Measurements from ENCODE around the gene PLXNC1.
A peak's percentile ranks its signal among the peaks of the same experiment; 100 is the strongest.

PLXNC1 gene

GRCh38 chr12:94147991-94148738 is at the start of gene PLXNC1:
PLXNC1 (plus strand) TSS chr12:94148577; CDS start chr12:94148972, 395 bp downstream.
- peak; percentile 88 for DNase-seq

- DNase-seq: no peak
Measured at GRCh38 chr12:94099191-94099590, 49.2 kb upstream of the PLXNC1 start.

GRCh38 chr12:94099632-94100031 is 48.7 kb upstream of the PLXNC1 start:
- DNase-seq: peak; percentile 54

- DNase-seq: peak; percentile 65
Measured at GRCh38 chr12:94100211-94100627, 48.2 kb upstream of the PLXNC1 start.

- DNase-seq: peak; percentile 86
Measured at GRCh38 chr12:94100990-94101737, 47.2 kb upstream of the PLXNC1 start.

- peak; percentile 95 for DNase-seq
Measured at GRCh38 chr12:94101738-94102660, 46.4 kb upstream of the PLXNC1 start.

- DNase-seq: peak; percentile 11
Measured at GRCh38 chr12:94103986-94104385, 44.4 kb upstream of the PLXNC1 start.

- no peak for DNase-seq
Measured at GRCh38 chr12:94107910-94108309, 40.5 kb upstream of the PLXNC1 start.

GRCh38 chr12:94109160-94109559 is 39.2 kb upstream of the PLXNC1 start:
- peak; percentile 14 for DNase-seq

- no peak for DNase-seq
Measured at GRCh38 chr12:94110258-94110657, 38.1 kb upstream of the PLXNC1 start.

GRCh38 chr12:94111302-94111701 is 37.1 kb upstream of the PLXNC1 start:
- no peak for DNase-seq

- no peak for DNase-seq
Measured at GRCh38 chr12:94112121-94112520, 36.3 kb upstream of the PLXNC1 start.

- no peak for DNase-seq
Measured at GRCh38 chr12:94114166-94114565, 34.2 kb upstream of the PLXNC1 start.

- no peak for DNase-seq
Measured at GRCh38 chr12:94116191-94116590, 32.2 kb upstream of the PLXNC1 start.

GRCh38 chr12:94121886-94122285 is 26.5 kb upstream of the PLXNC1 start:
- no peak for DNase-seq

GRCh38 chr12:94122591-94122990 is 25.8 kb upstream of the PLXNC1 start:
- DNase-seq: no peak

- no peak for DNase-seq
Measured at GRCh38 chr12:94123127-94123526, 25.2 kb upstream of the PLXNC1 start.

- no peak for DNase-seq
Measured at GRCh38 chr12:94126067-94126466, 22.3 kb upstream of the PLXNC1 start.

GRCh38 chr12:94127239-94128131 is 20.9 kb upstream of the PLXNC1 start:
- no peak for DNase-seq

- no peak for DNase-seq
Measured at GRCh38 chr12:94128280-94128679, 20.1 kb upstream of the PLXNC1 start.

GRCh38 chr12:94133964-94134795 is 14.2 kb upstream of the PLXNC1 start:
- DNase-seq: peak; percentile 75
